Astrocyte (in vitro differentiated cells and primary cell): ENCODE data around the gene TMEM14A. TPM values are rescaled to one million over a fixed set of nuclear protein-coding genes. Genes with fewer than 3 reads are reported as not detected.

Experiments used
- DNase-seq: peaks from one replicate; pipeline ENCODE4 v3.0.0-alpha.2; 2010; ENCODE audit warnings: low read depth
- FAIRE-seq: peaks from 2 replicates; lab custom pipeline; 2011; peaks lifted over from hg19 to GRCh38; lab: Jason Lieb, UNC
- H2AFZ ChIP-seq: 2 replicates; pipeline ENCODE4 v1.6.0; 2012; ENCODE audit warnings: low read depth, low read length, inconsistent platforms
- H3K27ac ChIP-seq: 2 replicates; pipeline ENCODE4 v1.5.1; 2011; ENCODE audit warnings: low read depth, low read length, inconsistent platforms
- H3K27me3 ChIP-seq: 2 replicates; pipeline ENCODE4 v1.6.0; 2011; ENCODE audit warnings: low read length, inconsistent platforms; ENCODE audit not compliant: insufficient read depth
- H3K36me3 ChIP-seq: 2 replicates; pipeline ENCODE4 v1.5.1; 2011; ENCODE audit warnings: low read length, inconsistent platforms; ENCODE audit not compliant: insufficient read depth
- H3K4me1 ChIP-seq: 2 replicates; pipeline ENCODE4 v1.5.1; 2011; ENCODE audit warnings: low read length, inconsistent platforms; ENCODE audit not compliant: insufficient read depth
- H3K4me2 ChIP-seq: 2 replicates; pipeline ENCODE4 v1.6.0; 2012; ENCODE audit warnings: low read length, inconsistent platforms
- H3K4me3 ChIP-seq: 2 replicates; pipeline ENCODE4 v1.5.1; 2011; ENCODE audit warnings: low read depth, mild to moderate bottlenecking, low read length, inconsistent platforms; ENCODE audit not compliant: insufficient read depth
- H3K79me2 ChIP-seq: 2 replicates; pipeline ENCODE4 v1.6.0; 2012; ENCODE audit warnings: mild to moderate bottlenecking, low read length, inconsistent platforms; ENCODE audit not compliant: insufficient read depth
- H3K9ac ChIP-seq: 2 replicates; pipeline ENCODE4 v1.6.0; 2012; ENCODE audit warnings: mild to moderate bottlenecking, low read length, inconsistent platforms
- H3K9me3 ChIP-seq: 2 replicates; pipeline ENCODE4 v1.5.1; 2012; ENCODE audit warnings: low read depth, mild to moderate bottlenecking, low read length, inconsistent platforms; ENCODE audit not compliant: insufficient read depth
- H4K20me1 ChIP-seq: 2 replicates; pipeline ENCODE4 v1.6.0; 2012; ENCODE audit warnings: low read length, inconsistent platforms; ENCODE audit not compliant: insufficient read depth
- H3K27ac Mint-ChIP-seq: one replicate; pipeline ENCODE4 v1.8.0; 2021; ENCODE audit warnings: mild to moderate bottlenecking, mixed read lengths; ENCODE audit not compliant: unreplicated experiment
- H3K27me3 Mint-ChIP-seq: one replicate; pipeline ENCODE4 v1.8.0; 2021; ENCODE audit warnings: low read depth, mixed read lengths; ENCODE audit not compliant: unreplicated experiment
- H3K36me3 Mint-ChIP-seq: one replicate; pipeline ENCODE4 v1.8.0; 2021; ENCODE audit warnings: low read depth, mixed read lengths; ENCODE audit not compliant: unreplicated experiment
- H3K4me1 Mint-ChIP-seq: one replicate; pipeline ENCODE4 v1.8.0; 2021; ENCODE audit warnings: low read depth, mixed read lengths; ENCODE audit not compliant: unreplicated experiment
- H3K4me3 Mint-ChIP-seq: one replicate; pipeline ENCODE4 v1.8.0; 2021; ENCODE audit warnings: mild to moderate bottlenecking, moderate library complexity, mixed read lengths; ENCODE audit not compliant: unreplicated experiment
- H3K9me3 Mint-ChIP-seq: one replicate; pipeline ENCODE4 v1.8.0; 2021; ENCODE audit warnings: mild to moderate bottlenecking, mixed read lengths; ENCODE audit not compliant: unreplicated experiment
- CTCF ChIP-seq: IDR thresholded peaks from 2 replicates; pipeline ENCODE4 v1.5.1; 2011; ENCODE audit warnings: low read depth, mild to moderate bottlenecking, inconsistent platforms, low read length, moderate library complexity; ENCODE audit not compliant: insufficient read depth
- EZH2 ChIP-seq: IDR thresholded peaks from 2 replicates; pipeline ENCODE4 v1.6.1; 2012; ENCODE audit warnings: mild to moderate bottlenecking, low read length, inconsistent platforms; ENCODE audit not compliant: insufficient read depth
- total RNA-seq: library from RNA; stranded (reverse); gene quantifications from 2 replicates; pipeline ENCODE4 v1.2.1, GENCODE V29; 2021

The TMEM14A gene
- total RNA-seq, 1 donor from 2014 or later = 29.7 TPM

GRCh38 chr6:52663120-52663935 lies 7.6 kb upstream of the TMEM14A start:
- DNase-seq (peak; percentile 55), FAIRE-seq (peak; percentile 71)
- H3K79me2 ChIP-seq = peaks cover 23% of the 10 kb centered on the region
- H3K27me3 ChIP-seq = no peaks in the 10 kb centered on the region
- TF ChIP-seq CTCF = peak; percentile 94
- TF ChIP-seq EZH2 = no peak
- peak overlapping the region; percentile 92 for H3K4me2 ChIP-seq
- H3K36me3 ChIP-seq = peaks cover 3% of the 10 kb centered on the region
- Mint-ChIP-seq H3K4me3 (no peak overlapping the region), H3K4me1 (peaks cover 4% of the 10 kb centered on the region), H3K9me3 (no peaks in the 10 kb centered on the region), H3K27me3 (no peaks in the 10 kb centered on the region), H3K27ac (no peak overlapping the region), H3K36me3 (no peaks in the 10 kb centered on the region)
- H3K9ac ChIP-seq = peak overlapping the region; percentile 82
- peaks cover 12% of the 10 kb centered on the region for H4K20me1 ChIP-seq
- H3K27ac ChIP-seq = peak overlapping the region; percentile 47
- H3K4me3 ChIP-seq = peak overlapping the region; percentile 76
- peak overlapping the region; percentile 87 for H2AFZ ChIP-seq
- peaks cover 14% of the 10 kb centered on the region for H3K4me1 ChIP-seq
- H3K9me3 ChIP-seq = no peaks in the 10 kb centered on the region

- no peaks in the 10 kb centered on the region for H3K27me3 ChIP-seq
- H3K27ac ChIP-seq = peak overlapping the region; percentile 47
- H3K4me1 ChIP-seq = peaks cover 14% of the 10 kb centered on the region
- H3K36me3 ChIP-seq = peaks cover 3% of the 10 kb centered on the region
- H3K4me3 ChIP-seq = peak overlapping the region; percentile 76
- peaks cover 23% of the 10 kb centered on the region for H3K79me2 ChIP-seq
- no peak overlapping the region for H3K27ac Mint-ChIP-seq
- H3K9me3 ChIP-seq = no peaks in the 10 kb centered on the region
- H3K4me2 ChIP-seq = peak overlapping the region; percentile 92
- DNase-seq (no peak), FAIRE-seq (no peak)
- no peaks in the 10 kb centered on the region for H3K9me3 Mint-ChIP-seq
- H3K27me3 Mint-ChIP-seq = no peaks in the 10 kb centered on the region
- H3K4me1 Mint-ChIP-seq = peaks cover 4% of the 10 kb centered on the region
- TF ChIP-seq CTCF = no peak
- no peak for TF ChIP-seq EZH2
- peak overlapping the region; percentile 87 for H2AFZ ChIP-seq
- no peak overlapping the region for H3K4me3 Mint-ChIP-seq
- peak overlapping the region; percentile 82 for H3K9ac ChIP-seq
- H4K20me1 ChIP-seq = peaks cover 12% of the 10 kb centered on the region
- H3K36me3 Mint-ChIP-seq = no peaks in the 10 kb centered on the region
Measured at GRCh38 chr6:52663936-52664185, 7.1 kb upstream of the TMEM14A start.
